DMS53 treated with DMSO at 0.1 percent for 48 hours (cell line): ENCODE results near the gene ZSWIM3.
"Not testable (repeated sequence)": the region's sequence is repeated elsewhere in the genome, so short reads cannot be mapped to it uniquely, and the experiment has no call there.

Source experiments
- DNase-seq: peaks from one replicate; lab custom pipeline; 2025; ENCODE audit not compliant: unreplicated experiment; lab: John Stamatoyannopoulos, UW

Gene ZSWIM3

GRCh38 chr20:45859916-45860315 lies 2.5 kb downstream of the ZSWIM3 start:
- DNase-seq = no peak

- DNase-seq = no peak
These were observed 3.3 kb downstream of the ZSWIM3 start for GRCh38 chr20:45860560-45861220.

GRCh38 chr20:45861221-45862075 lies 4.0 kb downstream of the ZSWIM3 start:
- peak; percentile 66 for DNase-seq

GRCh38 chr20:45863543-45864470 lies 6.4 kb downstream of the ZSWIM3 start:
- peak; percentile 4 for DNase-seq

- DNase-seq = no peak
These were observed 9.0 kb downstream of the ZSWIM3 start for GRCh38 chr20:45866454-45866853.

- DNase-seq = no peak
These were observed 9.9 kb downstream of the ZSWIM3 start for GRCh38 chr20:45867136-45867818.

- no peak for DNase-seq
These were observed 10.4 kb downstream of the ZSWIM3 start for GRCh38 chr20:45867819-45868176.

- no peak for DNase-seq
These were observed 15.2 kb downstream of the ZSWIM3 start for GRCh38 chr20:45872626-45873025.

GRCh38 chr20:45873409-45874103 lies 16.1 kb downstream of the ZSWIM3 start:
- DNase-seq = no peak

- DNase-seq = not testable (repeated sequence)
These were observed 16.7 kb downstream of the ZSWIM3 start for GRCh38 chr20:45874104-45874481.

GRCh38 chr20:45874576-45874975 lies 17.2 kb downstream of the ZSWIM3 start:
- DNase-seq = no peak

- no peak for DNase-seq
These were observed 20.8 kb downstream of the ZSWIM3 start for GRCh38 chr20:45878076-45878761.

- peak; percentile 99 for DNase-seq
These were observed 23.8 kb downstream of the ZSWIM3 start, which contains the start of gene ZSWIM1 for GRCh38 chr20:45880988-45881788. Gene ZSWIM1 (plus strand): TSS chr20:45881227. CDS start chr20:45882593, 1,366 bp downstream.

- no peak for DNase-seq
These were observed 25.2 kb downstream of the ZSWIM3 start for GRCh38 chr20:45882469-45883099.

GRCh38 chr20:45883100-45883469 lies 25.7 kb downstream of the ZSWIM3 start:
- DNase-seq = no peak

- DNase-seq = no peak
These were observed 29.4 kb downstream of the ZSWIM3 start for GRCh38 chr20:45886590-45887345.

- DNase-seq = no peak
These were observed 29.9 kb downstream of the ZSWIM3 start, which contains the start of gene SPATA25 for GRCh38 chr20:45887346-45887715. Gene SPATA25 (minus strand): TSS chr20:45887622. CDS start chr20:45887590, 32 bp downstream.

- no peak for DNase-seq
These were observed 31.3 kb downstream of the ZSWIM3 start for GRCh38 chr20:45888681-45889080.
